ENCODE results near the gene ZNF398.

ZNF398 gene

GRCh38 chr7:149102666-149103065 lies 44.6 kb upstream of the ZNF398 start:
- Histone ChIP-seq H3K27ac (replicated peaks) (no peak overlapping the region), H3K27me3 (ENCODE audit: insufficient read depth, poor library complexity, severe bottlenecking) (no peaks in the 10 kb centered on the region), H3K4me3 (replicated peaks; ENCODE audit: insufficient read depth, low read length) (no peak overlapping the region)
- TF ChIP-seq GABPA (IDR thresholded peaks at IDR 0.05; ENCODE audit: low read depth): no peak
- no peak for TF ChIP-seq POLR2AphosphoS5 (IDR thresholded peaks at IDR 0.05; ENCODE audit: low read depth)
- no peak for TF ChIP-seq CTCF (IDR thresholded peaks at IDR 0.05; ENCODE audit: insufficient read depth, low read length)
- TF ChIP-seq REST (IDR thresholded peaks at IDR 0.05; ENCODE audit: insufficient replicate concordance, low read depth): no peak
- TF ChIP-seq SPI1 (IDR thresholded peaks at IDR 0.05; ENCODE audit: borderline replicate concordance, low read depth): no peak
- DNase-seq (ENCODE audit: low read depth in 1 of 2, low spot score in 1 of 2): no peak

- Histone ChIP-seq H3K27ac (replicated peaks) (no peak overlapping the region), H3K27me3 (ENCODE audit: insufficient read depth, poor library complexity, severe bottlenecking) (no peaks in the 10 kb centered on the region), H3K4me3 (replicated peaks; ENCODE audit: insufficient read depth, low read length) (no peak overlapping the region)
- TF ChIP-seq GABPA (IDR thresholded peaks at IDR 0.05; ENCODE audit: low read depth): no peak
- no peak for TF ChIP-seq CTCF (IDR thresholded peaks at IDR 0.05; ENCODE audit: insufficient read depth, low read length)
- no peak for TF ChIP-seq POLR2AphosphoS5 (IDR thresholded peaks at IDR 0.05; ENCODE audit: low read depth)
- TF ChIP-seq REST (IDR thresholded peaks at IDR 0.05; ENCODE audit: insufficient replicate concordance, low read depth): no peak
- no peak for TF ChIP-seq SPI1 (IDR thresholded peaks at IDR 0.05; ENCODE audit: borderline replicate concordance, low read depth)
- no peak for DNase-seq (ENCODE audit: low read depth in 1 of 2, low spot score in 1 of 2)
These were observed 43.8 kb upstream of the ZNF398 start for GRCh38 chr7:149103424-149103823.

- no peaks in the 10 kb centered on the region for H3K27me3 ChIP-seq (ENCODE audit: insufficient read depth, poor library complexity, severe bottlenecking)
- no peak overlapping the region for H3K4me3 ChIP-seq (replicated peaks; ENCODE audit: insufficient read depth, low read length)
- H3K27ac ChIP-seq (replicated peaks): no peak overlapping the region
- DNase-seq (ENCODE audit: low read depth in 1 of 2, low spot score in 1 of 2): no peak
- TF ChIP-seq GABPA (IDR thresholded peaks at IDR 0.05; ENCODE audit: low read depth): no peak
- TF ChIP-seq REST (IDR thresholded peaks at IDR 0.05; ENCODE audit: insufficient replicate concordance, low read depth): no peak
- no peak for TF ChIP-seq SPI1 (IDR thresholded peaks at IDR 0.05; ENCODE audit: borderline replicate concordance, low read depth)
- TF ChIP-seq POLR2AphosphoS5 (IDR thresholded peaks at IDR 0.05; ENCODE audit: low read depth): no peak
- no peak for TF ChIP-seq CTCF (IDR thresholded peaks at IDR 0.05; ENCODE audit: insufficient read depth, low read length)
These were observed 43.0 kb upstream of the ZNF398 start for GRCh38 chr7:149104214-149104613.

All from HL-60 (cell line).